ENCODE results near the gene LGALSL. TPM values are rescaled to one million over a fixed set of nuclear protein-coding genes. Genes with fewer than 3 reads are reported as not detected.

Gene LGALSL
- total RNA-seq, 1 experiment from 2014 or later, result 13.0 TPM

GRCh38 chr2:64504774-64505720 lies 51.1 kb downstream of the LGALSL start:
- DNase-seq, result no peak
- no peak for TF ChIP-seq CTCF (conservative IDR thresholded peaks at IDR 0.05)
- H3K27ac ChIP-seq, result no peak overlapping the region
- H2AFZ ChIP-seq, result no peak overlapping the region
- no peaks in the 10 kb centered on the region for H3K27me3 ChIP-seq (ENCODE audit: insufficient read depth, low read depth)
- no peaks in the 10 kb centered on the region for H3K36me3 ChIP-seq (ENCODE audit: low read depth)
- no peaks in the 10 kb centered on the region for H3K9me3 ChIP-seq (ENCODE audit: insufficient read depth, low read depth)
- no peaks in the 10 kb centered on the region for H3F3A ChIP-seq (ENCODE audit: insufficient read depth, low read depth)
- H3K4me3 ChIP-seq, result no peak overlapping the region
- no peaks in the 10 kb centered on the region for H3K9me2 ChIP-seq (ENCODE audit: insufficient read depth)
- no peak overlapping the region for H3K4me2 ChIP-seq
- intact Hi-C loops (cut with micrococcal nuclease; ENCODE audit: unreplicated experiment), result no loop called here
- CTCF ChIA-PET, result no interaction called here
- POLR2A ChIA-PET (ENCODE audit: unreplicated experiment), result interaction anchor here (0.6 to 0.7 kb wide), 3 partner anchors 17 to 483 kb away, joined by 3 to 5 read pairs (median 3); no protein-coding TSS in a partner anchor
- H4K20me1 ChIP-seq (ENCODE audit: insufficient read depth), result no peaks in the 10 kb centered on the region
- no TSS peak for BruUV-seq (replicated peaks)
- no peaks in the 10 kb centered on the region for H3K4me1 ChIP-seq (replicated peaks; ENCODE audit: insufficient read depth)
- no peaks in the 10 kb centered on the region for H3K79me2 ChIP-seq (ENCODE audit: low read depth)

GRCh38 chr2:64506686-64507085 lies 52.7 kb downstream of the LGALSL start:
- Histone ChIP-seq H3K4me1 (replicated peaks; ENCODE audit: insufficient read depth) (no peaks in the 10 kb centered on the region), H4K20me1 (ENCODE audit: insufficient read depth) (no peaks in the 10 kb centered on the region), H3K9me3 (ENCODE audit: insufficient read depth, low read depth) (no peaks in the 10 kb centered on the region), H2AFZ (no peak overlapping the region), H3K79me2 (ENCODE audit: low read depth) (no peaks in the 10 kb centered on the region), H3F3A (ENCODE audit: insufficient read depth, low read depth) (no peaks in the 10 kb centered on the region), H3K27ac (no peak overlapping the region), H3K4me3 (no peak overlapping the region), H3K9me2 (ENCODE audit: insufficient read depth) (no peaks in the 10 kb centered on the region), H3K27me3 (ENCODE audit: insufficient read depth, low read depth) (no peaks in the 10 kb centered on the region), H3K36me3 (ENCODE audit: low read depth) (no peaks in the 10 kb centered on the region), H3K4me2 (no peak overlapping the region)
- ChIA-PET CTCF (no interaction called here), POLR2A (ENCODE audit: unreplicated experiment) (no interaction called here)
- DNase-seq, result no peak
- TF ChIP-seq EZH2 (IDR thresholded peaks at IDR 0.05; ENCODE audit: low read depth) (no peak), CTCF (conservative IDR thresholded peaks at IDR 0.05) (no peak)
- no TSS peak for BruUV-seq (replicated peaks)
- intact Hi-C loops (cut with micrococcal nuclease; ENCODE audit: unreplicated experiment), result no loop called here

Other genes starting within 250 kb of the LGALSL start
- 34.4 and 40.5 TPM in 2 replicates for gene AFTPH, start 70.2 kb downstream of the LGALSL start, total RNA-seq (2021)
- 27.3 and 31.4 TPM in 2 replicates for gene SERTAD2, start 199.8 kb downstream of the LGALSL start, total RNA-seq (2021)